Measurements from ENCODE around the gene UNC80.

Gene UNC80

DNA sequence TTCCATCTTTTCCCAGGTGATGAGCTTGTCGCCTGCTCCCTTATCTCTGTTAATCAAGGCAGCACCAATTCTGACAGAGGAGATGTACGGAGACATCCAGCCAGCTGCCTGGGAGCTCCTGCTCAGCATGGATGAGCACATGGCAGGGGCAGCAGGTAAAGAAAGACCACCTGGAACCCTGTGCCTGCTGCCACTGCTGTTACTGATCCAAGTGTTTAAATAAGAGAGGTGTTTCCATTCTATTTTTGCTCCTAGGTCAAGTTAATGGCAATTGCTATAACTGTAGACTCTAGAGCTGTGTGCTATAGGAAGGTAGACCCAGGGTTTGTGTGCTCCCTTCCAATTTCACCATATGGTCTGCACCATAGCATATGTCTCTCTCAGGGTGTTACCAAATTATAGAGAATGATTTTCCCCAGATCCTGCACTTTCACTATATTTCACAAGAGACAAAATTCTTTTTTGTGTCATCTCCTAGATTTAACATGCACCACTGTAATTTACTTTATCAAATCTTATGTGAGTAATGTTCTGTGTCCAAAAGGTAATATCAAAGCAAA is 142.2 kb downstream of the UNC80 start:
- DNase-seq: no peak

DNA sequence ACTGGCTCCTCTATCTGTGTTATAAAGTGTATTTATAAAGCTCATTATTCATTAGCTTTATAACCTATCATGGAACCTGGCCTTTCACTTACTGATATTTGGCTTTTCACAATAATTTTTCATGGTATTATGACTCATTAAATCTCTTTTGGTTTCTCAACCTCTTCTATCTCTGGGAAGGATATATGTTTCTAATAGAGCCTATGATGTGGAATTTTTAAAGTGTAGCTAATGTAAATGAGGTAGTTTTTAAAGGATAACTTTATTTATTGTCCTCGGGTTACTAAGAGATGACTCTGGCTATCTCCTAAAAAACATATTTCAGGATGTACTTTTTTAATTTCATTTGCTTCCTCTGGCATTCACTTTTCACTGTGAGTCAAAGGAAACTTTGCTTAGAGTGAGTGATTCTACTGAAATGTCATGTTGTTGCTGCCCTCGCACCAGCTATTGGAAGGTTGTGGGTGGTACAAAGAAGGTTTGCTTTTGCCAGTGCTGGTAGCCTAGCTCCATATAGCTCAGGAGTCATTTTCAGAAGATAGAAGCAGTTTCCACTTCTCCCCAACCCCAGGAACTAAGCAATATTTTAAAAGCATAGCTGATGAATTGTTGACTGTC is 145.6 kb downstream of the UNC80 start:
- DNase-seq: no peak

- no peak for DNase-seq
These were observed 146.6 kb downstream of the UNC80 start for GRCh38 chr2:209918251-209918650.

DNA sequence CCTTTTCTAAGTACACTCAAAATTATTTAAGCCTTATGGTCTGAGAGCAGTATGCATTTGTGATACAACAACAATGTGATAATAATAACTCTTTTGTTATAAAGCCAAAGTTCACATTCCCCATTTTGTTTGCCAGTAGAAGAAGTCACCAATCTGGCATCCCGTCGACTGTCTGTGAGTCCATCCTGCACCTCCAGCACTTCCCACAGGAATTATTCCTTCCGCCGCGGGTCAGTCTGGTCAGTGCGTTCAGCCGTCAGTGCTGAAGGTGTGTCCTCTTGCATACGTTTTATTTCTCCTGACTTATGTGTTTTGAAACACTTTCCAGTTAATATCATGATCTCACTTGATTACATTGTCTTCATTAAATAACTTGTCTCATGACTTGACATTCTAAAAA is 150.5 kb downstream of the UNC80 start:
- no peak for DNase-seq

DNA sequence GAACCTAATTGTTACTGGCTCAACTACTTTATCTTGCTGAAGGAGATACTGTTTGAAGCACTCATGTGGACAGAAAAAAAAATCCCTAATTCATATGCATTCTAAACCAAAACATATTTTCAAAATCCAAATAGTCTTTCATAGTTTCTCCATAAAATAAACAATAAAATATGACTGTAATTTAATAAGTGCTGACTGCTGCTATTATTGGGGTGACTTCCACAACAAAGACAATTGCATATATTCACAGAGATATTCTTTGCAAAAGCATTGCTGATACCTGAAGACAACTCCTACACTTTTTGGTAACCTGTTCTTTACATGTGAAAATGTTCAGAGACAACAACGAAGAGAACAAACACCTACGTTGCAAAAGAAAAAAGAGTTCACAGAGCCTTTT is 157.7 kb downstream of the UNC80 start:
- no peak for DNase-seq

DNA sequence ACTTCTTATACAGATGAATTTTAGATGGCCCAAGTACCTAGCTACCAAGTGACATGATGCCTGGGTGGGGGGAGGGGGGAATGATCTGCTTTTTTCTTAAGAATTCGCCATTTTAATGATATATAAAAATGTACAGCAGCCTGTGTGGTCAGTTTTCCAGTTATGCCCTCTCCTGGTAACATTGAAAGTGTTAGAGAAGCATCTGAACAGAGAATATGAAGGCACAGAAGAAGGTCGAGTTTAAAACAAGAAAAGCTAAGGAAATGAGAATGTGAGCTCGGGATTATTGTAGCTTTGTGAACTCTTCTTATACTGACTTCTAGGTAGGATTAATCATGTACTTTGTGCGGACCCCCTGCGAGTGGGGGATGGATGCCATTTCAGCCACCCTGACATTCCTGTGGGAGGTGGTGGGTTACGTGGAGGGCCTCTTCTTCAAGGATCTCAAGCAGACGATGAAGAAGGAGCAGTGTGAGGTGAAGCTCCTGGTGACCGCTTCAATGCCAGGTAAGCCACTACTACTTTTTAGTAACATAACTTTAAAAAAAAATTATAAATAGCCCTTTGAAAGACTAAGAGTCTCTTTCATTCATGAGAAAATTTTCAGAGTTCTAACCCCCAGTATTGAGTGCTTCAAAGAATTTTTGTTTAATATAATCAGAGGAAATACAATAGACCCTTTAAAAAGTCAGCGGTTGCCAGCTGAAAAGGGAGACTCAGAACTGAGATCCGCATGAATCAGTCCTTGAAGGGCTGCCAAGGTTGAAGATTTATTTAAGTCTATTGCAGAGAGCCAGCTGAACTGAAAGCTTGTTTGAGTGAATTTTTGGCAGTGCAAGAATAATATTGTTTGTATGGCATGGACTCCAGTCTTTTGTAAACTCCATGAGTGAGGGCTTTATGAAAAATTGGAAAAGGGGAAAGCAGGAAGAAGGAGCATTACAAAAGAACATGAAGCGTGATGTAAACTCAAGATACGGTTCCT is 162.2 kb downstream of the UNC80 start:
- no peak for DNase-seq

DNA sequence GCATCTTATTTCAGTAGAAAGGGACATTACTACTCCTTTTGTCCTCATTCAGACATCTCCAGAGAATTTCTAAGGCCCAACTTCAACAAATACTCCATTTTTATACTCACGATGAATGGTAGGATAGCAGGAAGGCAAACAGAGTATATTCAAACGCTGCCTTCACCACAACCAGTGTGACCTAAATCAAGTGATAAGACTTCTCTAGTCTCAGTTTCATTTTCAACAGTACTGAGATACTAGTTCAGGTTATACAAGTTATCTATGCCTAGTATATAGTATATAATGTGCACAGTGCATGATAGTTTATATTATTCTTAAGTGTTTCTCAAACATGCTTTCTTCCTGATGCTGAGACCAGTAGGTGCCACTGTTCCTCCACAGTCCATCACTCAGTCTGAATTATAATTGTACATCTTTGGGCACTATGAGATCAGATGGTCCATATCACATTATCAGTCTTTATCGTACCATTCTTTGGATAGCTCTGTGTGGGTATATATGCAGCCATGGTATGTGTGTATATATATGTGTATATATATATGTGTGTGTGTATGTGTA is 164.6 kb downstream of the UNC80 start:
- DNase-seq: no peak

DNA sequence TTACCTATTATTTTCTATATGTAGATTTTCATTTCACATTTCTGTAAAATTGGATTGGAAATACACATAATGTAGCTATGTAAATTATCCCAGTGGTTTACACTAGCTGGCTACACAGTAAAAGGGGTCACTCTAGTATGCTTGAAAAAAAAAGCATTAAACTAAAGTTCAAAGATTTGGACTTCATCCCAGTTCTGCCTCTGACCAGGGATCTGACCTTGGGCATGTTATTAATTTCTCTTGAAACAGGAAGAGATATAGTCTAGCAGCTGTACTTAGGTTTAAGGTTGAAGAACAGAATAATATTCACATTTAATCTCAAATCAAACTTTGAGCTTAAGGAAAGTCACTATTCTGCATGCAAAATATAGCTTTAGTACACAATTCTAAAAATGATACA is 166.3 kb downstream of the UNC80 start:
- DNase-seq: no peak

DNA sequence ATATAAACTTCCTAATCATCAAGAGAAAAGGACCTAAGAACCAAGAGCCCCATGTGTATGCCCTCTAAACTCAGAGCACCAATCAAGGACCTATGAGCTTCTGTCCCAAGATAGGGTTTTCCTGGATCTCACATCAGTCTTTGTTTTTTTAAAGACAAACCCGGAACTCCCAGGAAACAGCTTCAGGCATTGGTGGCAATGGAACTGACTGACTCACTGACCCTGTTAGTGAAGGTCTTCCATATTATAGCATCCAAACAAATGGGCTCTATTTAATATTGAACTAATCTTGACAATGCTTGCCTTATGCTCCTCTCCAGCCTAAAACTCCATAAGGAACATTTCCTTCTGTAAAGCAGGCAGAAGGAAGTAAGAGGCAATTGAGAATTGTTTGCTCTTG is 167.3 kb downstream of the UNC80 start:
- no peak for DNase-seq

GRCh38 chr2:209940936-209941335 is 169.3 kb downstream of the UNC80 start:
- DNase-seq: no peak

DNA sequence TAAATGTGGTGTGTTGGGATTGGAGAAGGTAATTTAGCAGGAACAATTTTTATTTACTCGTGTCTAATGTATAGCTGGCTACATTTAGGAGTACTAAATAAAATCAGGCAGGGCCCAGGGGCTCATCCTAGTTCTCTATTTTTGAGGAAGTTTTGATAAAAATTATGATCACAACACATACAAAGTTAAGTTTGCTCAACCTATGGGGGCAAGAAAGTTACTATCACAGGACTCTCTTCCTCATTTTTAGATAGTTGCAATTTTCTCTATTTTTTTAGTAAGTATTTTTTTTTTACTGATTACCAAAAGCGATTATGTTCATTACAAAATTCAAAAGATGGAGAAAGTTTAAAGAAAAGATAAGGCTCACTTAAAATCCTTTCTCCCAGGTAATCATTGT is 170.8 kb downstream of the UNC80 start:
- DNase-seq: no peak

- DNase-seq: no peak
These were observed 171.4 kb downstream of the UNC80 start for GRCh38 chr2:209942936-209943605.

GRCh38 chr2:209943776-209944175 is 172.1 kb downstream of the UNC80 start:
- no peak for DNase-seq

- no peak for DNase-seq
These were observed 174.9 kb downstream of the UNC80 start for GRCh38 chr2:209946539-209946938.

DNA sequence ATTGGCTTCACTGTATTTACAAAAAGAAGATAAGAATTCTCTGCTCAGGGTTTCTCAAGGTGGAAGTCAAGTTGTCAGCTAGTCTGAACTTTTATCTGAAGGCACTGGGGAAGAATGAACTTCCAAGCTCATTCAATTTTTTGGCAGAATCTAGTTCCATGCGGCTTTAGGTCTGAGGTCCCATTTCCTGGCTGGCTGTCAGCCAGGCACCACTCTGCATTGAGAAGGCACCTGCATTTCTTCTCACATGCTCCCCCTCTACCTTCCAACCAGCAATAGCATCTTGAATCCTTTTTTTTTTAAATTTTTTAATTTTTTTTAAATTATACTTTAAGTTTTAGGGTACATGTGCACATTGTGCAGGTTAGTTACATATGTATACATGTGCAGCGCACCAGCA is 184.6 kb downstream of the UNC80 start:
- DNase-seq: no peak

- no peak for DNase-seq
These were observed 186.4 kb downstream of the UNC80 start for GRCh38 chr2:209958016-209958415.

DNA sequence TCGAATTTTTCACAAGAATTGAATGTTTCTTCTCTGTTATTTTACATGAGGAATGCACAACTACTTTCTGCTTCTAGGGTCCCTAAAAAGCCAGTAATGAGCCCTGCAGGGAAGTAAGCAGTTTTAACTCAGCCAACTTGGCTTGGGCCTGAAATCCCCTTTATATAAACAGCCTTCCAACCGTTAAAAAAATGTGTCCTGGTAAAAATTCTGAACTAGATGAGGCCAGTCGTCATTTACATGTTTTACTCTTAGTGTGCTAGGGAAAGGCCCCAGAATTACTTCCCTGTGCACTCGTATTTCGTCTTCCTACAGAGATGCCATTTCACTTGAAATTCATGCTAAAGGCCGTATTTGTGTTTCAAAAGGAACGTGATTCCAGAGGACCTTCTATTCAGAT is 188.4 kb downstream of the UNC80 start:
- no peak for DNase-seq

DNA sequence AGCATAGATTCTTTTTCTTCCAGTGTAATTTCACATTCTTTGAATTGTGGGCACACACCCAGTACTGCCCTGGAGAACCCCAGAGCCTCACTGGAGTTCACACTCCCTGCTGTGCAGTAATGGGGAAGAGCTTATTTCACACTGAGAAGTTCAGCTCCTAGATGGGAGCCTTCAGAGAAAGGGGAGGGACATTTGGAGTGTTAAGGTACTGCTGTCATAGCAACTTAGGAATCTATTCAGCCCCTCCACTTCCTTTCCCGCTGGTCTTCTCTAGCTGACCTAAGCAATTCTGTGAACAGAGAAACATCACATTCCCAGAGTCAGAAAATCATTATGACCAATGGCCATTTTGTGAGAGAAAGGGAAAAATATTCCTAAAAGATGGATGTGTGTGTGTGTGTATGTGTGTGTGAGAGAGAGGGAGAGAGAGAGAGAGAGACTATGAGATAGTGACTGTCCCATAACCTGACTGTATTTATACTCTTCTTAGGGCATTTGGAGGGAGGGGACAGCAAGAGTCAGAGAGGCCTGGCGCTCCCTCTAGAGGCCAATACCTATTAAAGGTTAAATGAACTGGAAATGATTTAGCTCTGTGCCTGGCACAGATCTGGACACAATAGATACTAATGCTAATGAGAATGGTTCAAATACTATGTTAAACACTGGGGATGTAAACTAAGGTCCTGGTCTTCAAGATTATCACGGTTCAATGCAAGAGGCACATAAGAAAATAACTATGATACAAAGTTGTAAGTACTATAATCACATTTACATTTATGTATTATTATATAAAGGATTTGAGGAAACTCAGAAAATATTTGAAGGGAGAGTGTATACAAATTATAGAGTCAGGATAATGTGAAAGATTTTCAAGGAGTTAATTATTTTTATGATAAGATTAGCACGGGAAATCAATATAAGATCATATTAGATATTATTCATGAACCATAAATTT is 189.3 kb downstream of the UNC80 start:
- peak; percentile 48 for DNase-seq

DNA sequence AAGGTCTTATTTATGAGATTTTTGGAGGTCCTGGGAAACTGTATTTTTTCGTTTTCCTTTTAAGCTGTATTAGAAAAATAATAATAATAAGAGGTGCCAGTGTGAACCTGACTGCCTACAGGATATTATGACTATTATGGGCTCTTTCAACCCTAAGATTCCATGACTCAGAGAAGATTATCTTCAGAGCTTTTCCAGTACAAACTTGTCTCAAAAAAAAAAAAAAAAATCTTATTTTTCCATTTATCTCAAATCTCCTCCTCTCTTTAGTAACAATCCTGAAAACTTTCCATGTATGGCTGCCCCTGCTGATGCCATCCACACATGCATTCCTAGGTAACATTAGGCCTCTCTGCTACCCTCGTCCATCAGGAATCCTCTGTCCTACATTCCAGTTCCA is 194.1 kb downstream of the UNC80 start:
- no peak for DNase-seq

GRCh38 chr2:209969692-209970091 is 198.1 kb downstream of the UNC80 start:
- no peak for DNase-seq

GRCh38 chr2:209970271-209970670 is 198.6 kb downstream of the UNC80 start:
- no peak for DNase-seq

DNA sequence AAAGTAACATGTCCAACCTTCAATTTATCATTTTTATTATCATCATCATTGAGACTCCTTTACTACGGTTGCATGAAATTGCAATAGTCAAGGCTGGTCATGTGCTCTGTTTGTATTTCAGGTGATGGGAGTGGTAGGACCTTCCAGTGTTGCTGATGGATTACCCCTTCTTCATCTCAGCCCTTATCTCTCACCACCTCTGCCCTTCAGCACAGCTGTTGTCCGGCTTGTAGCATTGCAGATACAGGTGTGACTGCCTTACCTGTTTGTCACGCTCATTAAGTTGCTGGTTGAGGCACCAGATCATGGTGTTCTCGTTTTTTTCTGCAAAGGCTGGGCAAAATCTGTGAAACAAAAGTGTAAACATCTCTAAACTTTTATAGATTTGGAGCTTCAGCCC is 199.1 kb downstream of the UNC80 start:
- DNase-seq: no peak
